Activated T-cell treated with anti-CD3 and anti-CD28 coated beads, Interleukin-2, amount 50 U/mL, for 1 hour (primary cell): Measurements from ENCODE around the gene VRK1.

Experiments
- DNase-seq: peaks from one replicate; pipeline ENCODE4 v3.0.0-alpha.2; 2020

The VRK1 gene

DNA sequence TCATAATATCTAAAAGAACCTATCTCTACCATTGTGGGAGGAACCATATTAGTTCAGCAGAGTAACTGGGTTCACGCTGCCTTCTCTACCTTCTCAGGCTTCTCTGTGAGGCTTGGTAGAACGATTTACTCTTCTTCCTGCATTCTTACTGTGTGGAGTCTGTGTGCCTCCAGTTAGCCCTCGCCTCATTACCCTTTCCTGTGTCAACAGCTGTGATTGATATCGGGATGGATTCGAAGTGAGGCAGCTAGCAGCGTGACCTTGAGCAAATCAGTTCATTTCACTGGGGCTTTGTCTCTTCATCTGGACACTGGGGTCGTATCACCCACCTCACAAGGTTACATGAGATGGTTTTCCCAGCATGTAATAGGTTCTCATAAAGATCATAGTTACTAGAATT, 4.6 kb upstream of the VRK1 start:
- DNase-seq = no peak

DNA sequence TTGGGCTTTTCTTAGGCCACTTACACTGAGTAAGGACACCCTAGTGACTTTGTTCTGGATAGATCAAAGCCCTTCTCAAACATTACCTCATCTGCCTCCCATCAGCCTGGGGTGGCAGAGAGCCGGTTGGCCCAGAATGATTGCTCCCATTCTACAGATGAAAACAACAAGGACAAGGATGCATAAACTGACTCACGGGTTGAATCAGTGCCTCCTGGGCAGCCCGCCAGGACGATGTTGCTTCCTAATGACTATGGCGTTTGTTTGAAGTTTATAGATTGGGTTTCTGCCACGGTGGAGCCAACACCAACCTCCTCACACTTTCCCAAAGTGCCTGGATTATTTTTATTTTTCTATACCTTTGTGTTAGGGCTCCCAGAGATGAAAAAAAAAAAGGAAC, 3.6 kb upstream of the VRK1 start:
- DNase-seq = no peak

DNA sequence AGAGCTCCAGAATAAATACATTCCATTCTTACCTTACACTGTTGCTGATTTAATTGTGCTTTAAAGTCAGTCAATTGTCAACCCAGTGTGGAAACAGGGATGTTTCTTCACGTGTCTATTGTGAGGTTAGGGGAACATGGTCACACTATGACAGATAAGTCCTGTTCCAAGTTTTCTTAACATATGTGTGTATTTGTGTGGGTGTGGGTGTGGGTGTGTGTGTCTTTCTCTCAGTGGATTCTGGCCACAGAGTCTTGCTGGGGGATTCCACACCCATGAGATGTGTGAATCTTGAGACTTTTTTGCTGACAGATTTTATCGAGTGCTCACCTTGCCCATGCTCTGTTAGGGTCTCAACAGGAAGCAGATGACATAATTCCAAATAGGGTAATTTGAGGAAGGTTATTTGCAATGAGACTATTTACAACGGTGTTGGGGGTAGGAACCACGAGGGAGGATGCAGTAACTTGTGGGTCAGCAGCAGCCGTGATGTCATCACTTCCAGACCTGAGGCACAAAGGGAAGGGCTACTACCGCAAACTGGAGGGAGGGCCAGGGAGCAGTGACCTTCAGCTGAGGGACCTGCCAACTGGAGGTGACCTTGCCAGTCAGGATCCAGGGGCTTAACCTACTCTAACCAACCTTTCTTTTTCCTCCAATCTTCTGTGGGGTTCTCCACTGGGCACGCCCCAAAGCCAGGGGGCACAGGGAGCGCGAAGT, 1.9 kb upstream of the VRK1 start:
- no peak for DNase-seq

DNA sequence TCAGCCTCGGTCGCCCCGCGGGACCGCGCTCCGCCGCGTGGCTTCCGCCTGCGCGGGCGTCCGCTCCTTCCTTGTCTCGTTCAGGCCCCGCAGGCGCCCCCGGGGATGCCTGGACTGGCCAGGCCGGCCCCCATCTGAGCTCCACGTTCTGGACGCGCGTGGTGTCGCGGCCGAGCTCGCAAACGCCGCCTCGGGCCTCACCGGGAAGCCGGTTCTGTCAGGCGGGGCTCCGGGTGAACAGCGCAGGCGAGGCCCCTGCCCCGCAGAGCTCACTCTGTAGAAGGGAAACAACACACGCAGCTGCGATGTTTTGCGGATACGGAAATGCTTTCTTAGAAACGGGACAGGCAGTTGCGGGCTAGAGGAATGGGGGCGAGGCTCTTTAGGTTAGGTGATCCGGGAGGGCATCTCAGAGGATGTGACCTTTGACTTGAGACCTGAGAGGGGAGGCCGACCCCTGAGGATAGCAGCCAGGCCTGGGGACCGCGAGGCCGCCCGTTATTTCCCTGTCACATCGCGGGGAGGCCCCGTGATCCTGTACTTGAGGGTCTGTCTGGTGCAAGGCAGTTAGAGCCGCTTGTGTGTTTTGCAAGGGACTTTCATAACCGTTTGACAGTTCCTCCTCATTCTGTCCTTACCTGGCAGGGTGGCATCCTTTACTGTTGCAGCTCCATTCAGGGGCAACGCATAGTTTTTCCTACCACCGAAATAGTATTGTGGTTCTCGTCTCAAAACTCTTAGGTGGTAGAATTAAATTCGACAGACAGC, 584 bp downstream of the VRK1 start:
- no peak for DNase-seq

DNA sequence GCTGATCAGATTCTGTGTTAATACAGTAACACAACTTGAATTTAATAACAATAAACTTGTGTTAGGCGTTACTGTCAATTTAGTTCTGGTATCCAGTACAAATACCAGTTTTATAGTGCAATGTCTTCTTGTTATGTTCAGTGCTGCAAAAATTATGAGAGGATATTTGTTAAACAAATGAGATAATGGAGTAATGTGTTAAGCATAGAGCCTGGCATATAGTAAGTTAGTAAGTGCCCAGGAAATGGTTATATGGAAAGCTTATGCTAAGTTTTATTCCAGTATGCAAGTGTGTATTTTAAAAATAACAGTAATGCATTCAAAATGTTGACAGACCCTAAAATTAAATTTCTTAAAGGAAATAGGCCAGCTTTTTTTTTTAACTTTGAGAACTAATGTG, 1.8 kb downstream of the VRK1 start:
- no peak for DNase-seq

DNA sequence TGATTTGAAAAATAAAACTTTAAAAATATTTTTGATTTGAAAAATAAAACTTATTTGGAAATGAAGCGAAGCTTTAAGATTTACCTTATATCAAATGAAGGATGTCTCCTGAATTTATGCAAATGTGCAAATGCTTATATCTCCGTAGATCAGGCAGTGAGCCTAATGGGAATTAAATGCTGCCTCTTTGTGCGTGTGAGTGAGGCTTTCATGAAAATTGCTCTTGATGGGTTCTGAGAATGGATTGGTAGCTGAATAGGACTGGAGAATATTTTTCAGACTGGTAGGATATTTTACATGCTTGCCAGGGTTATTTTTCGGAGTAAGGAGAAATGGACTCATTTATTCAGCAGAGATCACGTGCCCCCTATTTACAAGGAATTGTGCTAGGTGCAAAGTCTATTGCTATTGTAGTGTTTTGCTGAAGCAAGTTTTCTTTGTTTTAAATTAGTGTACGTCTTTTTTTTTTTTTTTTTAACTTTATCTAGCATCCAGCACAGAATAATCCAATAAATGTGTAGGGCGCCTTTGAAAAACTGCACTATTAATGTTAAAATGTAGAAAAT, 2.4 kb downstream of the VRK1 start:
- DNase-seq = no peak

DNA sequence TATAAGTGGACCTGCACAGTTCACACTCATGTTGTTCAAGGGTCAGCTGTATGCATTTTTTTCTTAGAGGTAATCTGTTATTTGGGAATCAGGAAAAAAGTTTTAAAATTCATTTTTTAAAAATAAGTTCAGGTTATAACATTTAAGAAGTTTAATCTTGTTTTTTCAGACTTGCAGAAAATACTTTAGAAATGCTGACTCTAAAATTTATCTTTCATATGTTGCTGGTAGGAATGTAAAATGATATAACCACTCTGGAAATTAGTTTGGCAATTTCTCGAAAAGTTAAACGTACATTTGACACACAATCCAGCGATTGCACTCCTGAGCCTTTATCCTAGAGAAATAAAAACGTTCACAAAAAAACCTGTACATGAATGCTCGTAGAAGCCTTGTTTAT, 4.7 kb downstream of the VRK1 start:
- no peak for DNase-seq

DNA sequence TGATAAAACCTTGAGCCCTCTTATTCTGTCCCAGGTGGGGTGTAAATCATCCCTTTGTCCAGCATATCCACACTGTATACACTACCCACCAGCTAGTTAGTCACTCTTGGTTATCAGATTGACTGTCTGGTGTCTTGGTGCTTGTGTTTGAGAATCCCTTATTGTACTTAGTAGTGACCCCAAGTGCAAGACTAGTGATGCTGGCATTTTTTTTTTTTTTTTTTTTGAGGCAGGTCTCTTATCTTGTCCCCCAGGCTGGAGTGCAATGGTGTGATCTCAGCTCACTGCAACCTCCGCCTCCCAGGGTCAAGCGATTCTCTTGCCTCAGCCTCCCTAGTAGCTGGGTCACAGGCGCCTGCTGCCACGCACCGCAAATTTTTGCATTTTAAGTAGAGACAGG, 5.8 kb downstream of the VRK1 start:
- no peak for DNase-seq

DNA sequence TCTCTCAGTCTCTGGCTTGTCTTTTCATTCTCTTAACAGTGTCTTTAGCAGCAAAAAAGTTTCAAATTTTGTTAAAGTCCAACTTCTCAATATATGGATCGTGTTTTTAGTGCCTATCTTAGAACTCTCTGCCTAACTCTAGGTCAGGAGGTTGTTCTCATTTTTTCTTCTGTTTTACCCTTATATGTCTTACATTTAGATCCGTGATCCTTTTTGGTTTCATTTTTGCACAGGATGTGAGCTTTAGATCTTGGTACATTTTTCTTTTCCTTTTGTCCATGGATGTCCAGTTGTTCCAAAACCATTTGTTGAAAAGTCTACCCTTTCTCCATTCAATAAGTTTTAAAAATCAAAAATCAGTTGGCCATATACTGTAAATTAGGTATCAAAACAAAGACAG, 6.8 kb downstream of the VRK1 start:
- DNase-seq = no peak

DNA sequence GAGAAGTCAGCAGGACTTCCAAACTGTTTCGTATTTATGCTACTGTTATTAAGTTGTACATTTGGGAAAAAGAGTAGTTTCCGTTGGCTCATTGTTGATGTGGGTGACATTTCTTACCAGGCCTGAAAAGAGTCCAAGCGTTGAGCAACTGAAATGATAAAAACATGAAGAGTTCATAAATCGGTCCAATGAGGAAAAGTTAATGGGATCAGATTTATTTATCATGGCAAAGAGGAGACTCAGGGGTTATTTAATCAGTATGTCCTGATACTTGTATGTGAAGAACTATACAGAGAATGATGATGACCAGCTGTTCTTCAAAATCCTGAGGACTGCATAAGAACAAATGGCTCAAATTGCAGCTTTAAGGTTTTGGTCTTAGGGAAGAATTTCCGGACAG, 7.7 kb downstream of the VRK1 start:
- DNase-seq = no peak

DNA sequence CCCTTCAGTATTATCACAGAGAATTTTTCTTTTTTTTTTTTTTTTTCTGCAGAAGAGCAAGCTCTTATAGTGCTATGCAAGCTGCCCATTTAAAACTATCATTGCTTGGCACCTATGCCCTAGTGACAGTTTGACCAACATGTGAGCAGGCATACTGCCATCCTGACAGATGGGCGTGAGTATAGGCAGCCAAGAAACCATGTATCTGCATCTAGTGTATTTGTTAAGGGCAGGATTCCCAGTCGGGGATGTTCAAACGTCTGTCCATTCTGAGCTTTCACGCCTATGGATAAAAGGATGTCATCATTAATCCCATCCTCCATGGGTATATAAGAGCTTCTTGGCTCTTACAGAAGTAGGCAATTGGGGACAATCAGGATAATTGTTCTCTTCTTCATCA, 8.8 kb downstream of the VRK1 start:
- no peak for DNase-seq

DNA sequence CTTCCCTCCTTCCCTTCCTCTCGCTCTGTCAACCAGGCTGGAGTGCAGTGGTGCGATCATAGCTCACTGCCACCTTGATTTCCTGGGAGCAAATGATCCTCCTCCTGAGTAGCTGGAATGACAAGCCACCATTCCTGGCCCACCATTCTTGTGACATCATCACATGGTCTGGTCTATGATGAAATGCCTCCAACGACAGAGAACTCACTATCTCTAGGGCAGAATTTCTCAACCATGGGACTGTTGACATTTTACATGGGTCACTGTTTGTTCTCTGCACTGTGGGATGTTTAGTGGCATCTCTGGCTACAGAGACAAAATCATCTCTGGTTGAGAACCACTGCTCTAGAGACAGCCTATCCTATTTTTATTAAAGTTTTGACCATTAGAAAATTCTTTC, 9.7 kb downstream of the VRK1 start:
- no peak for DNase-seq

DNA sequence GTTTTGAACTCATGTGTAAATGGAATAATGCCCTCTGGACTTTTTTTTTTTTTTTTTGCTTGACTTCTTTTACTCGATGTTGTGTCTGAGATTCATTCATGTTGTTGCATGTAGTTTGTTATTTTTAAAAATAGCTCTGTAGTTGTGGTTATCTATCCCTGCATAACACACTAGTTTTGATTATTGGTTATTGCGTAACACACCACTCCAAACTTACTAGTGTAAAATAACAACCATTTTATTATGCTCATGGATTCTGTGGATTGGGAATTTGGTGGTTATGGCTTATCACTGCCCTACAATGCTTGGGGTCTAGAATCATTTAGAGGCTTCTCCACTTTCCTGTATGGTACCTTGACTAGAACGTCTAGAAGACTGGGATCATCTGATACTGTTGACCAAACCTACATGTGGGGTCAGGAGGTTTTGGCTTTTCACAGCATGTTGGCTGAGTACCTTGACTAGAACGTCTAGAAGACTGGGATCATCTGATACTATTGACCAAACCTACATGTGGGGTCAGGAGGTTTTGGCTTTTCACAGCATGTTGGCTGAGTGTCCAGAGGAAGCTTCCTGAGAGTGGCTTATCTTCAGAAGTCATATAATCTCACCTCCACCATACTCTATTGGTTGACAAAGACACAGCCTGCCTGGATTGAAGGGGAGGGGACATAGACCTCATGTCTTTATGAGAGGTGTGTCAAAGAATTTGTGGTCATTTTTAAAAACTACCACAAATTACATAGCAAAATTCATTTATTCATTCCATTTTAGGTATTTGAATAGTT, 11.6 kb downstream of the VRK1 start:
- DNase-seq = no peak

DNA sequence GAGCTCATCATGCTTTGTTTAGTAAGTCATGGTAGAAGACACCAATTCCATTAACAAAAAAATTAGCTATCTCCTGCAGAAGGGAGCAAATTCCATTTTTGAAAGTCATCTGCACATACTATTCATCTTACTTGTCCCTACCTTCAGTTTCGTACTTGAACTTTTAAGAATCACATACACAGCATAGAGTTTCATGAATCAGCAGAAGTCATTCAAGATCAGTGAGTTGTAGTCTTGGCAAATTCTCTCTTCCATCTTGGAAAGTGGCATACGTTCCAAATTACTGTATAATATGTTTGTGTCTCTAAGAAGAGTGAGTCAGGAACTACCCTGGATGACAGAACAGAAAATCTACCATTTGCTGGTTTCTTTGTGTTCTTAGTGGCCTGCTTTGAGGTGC, 14.1 kb downstream of the VRK1 start:
- DNase-seq = no peak

DNA sequence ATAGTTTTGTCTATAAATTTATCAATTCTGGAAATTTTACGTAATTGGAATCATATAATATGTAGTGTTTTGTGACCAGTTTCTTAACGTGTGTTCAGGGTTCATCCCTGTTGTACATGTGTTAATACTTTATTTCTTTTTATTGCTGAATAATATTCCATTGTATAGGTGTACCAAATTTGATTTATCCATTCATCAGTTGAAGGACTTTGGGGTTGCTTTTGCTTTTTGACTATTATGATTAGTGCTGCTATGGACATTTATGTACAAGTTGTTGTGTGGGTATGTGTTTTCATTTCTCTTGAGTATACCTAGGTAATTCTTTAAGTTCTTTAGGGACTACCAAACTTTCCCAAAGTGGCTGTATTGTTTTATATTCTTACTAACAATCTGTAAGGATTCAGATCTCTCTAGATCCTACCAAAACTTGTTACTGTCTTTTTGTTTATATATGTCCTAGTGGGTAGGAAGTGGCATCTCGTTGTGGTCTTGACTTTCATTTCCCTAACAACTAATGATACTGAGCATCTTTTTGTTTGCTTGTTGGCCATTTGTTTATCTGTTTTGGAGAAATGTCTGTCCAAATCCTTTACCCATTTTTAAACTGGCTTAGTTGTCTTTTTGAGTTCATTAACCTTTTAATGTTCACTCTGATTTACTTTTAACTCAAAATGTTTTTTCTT, 14.9 kb downstream of the VRK1 start:
- DNase-seq = no peak

DNA sequence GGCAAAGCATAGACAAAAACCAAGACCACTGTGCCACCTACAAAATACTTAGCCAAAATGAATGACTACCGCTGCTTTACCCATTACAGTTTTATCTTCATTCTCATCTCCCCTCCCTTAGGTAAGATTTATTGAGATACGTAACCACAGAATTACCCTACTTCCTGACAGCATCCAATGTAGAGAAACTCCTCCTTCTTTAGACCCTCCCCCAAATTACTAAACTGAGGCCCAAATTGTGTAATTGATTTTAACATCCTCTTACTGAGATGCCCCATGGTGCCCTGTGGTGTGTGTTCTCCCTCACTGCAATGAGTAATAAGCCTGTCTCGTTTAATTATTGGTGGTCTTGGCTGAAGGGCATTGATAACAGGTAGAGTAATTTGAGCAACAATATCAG, 19.1 kb downstream of the VRK1 start:
- DNase-seq = no peak

DNA sequence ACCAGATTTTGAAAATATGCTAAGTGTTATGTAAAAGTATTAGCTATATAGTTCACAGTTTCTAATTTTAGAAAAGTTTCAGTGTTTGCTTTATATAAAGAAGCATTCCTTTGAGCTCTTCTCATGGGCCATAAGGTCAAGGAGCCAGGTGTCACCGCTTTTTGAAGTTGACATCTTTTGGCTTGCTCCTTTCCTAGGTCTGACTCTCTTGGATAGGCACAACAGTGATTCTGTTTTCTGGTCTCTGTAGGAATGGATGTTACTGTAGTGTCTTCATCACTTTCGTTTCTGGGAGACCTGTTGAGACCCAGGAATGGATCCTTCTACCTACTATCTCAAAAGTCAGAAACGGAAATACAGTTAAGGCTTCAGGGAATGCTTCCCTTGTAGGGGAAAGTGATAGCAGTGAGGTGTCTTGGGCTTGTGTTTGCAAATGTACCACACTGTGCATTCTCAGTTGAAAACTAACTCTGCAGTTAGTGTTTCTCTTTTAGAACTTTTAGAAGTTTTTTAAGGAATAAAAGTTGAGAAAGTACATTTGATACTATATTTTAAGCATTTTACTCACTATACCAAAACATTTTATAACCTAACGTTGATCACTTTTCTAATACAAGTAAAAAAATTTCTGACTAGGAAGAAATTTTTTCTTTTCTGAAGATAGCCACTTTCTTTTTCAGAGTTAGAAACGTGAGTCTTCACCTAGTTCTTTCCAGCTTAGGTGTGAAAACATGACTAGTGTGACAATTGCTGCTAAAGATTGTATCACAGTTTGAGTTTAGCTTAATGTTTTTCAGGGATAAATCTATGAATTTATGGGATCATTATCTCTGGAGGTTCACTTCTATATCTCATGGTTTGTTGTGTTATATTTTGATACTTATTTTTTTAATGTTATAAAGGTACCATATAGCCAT, 20.8 kb downstream of the VRK1 start:
- no peak for DNase-seq

DNA sequence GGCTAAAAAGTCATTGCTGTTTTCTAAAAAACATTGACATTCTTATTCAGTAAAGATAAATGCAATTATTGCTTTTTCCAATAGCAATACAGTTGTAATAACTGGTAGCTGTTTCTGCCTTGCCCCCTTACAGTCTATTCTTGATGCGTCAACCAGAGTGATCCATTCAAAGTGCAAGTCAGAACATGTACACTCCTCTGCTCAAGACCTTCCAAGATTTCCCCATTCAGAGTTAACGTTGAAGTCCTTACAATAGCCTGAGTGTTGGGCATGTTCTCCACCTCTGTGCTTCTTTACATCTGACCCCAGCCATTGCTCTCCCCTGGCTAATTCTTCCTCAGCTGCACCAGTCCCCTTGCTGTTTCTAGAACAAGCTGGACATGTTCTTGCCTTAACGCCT, 24.3 kb downstream of the VRK1 start:
- no peak for DNase-seq

DNA sequence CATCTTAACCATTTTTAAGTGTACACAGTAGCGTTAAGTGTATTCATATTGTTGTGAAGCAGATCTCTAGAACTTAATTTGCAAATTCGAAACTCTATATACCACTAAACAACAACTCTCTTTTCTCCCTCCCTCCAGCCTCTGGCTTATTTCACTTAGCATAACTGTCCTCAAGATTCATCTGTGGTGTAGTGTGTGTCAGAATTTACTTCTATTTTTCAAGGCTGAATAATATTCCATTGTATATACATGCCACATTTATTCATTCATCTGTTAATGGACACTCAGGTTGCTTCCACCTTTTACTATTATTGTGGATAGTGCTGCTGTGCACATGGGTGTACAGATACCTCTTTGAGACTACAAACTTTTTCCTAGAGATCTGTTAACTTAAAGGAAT, 26.5 kb downstream of the VRK1 start:
- DNase-seq = no peak

DNA sequence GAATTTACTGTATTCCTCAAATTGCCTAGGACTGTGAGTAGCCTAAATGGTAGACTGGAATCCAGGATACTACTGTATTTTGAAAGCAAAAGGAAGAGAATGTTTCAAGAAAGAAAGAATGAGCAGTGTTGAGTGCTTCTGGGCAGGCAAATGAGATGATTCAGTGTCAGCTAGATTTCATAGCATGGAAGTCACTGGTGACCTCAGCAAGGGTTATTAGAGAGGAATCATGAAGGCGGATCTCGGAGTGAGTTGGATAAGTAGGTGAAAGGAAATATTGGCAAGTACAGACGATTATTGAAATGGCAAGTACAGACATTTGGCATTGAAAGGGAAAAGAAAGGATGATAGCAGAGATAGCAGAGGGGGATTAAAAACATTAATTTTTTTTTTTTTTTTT, 27.1 kb downstream of the VRK1 start:
- no peak for DNase-seq

DNA sequence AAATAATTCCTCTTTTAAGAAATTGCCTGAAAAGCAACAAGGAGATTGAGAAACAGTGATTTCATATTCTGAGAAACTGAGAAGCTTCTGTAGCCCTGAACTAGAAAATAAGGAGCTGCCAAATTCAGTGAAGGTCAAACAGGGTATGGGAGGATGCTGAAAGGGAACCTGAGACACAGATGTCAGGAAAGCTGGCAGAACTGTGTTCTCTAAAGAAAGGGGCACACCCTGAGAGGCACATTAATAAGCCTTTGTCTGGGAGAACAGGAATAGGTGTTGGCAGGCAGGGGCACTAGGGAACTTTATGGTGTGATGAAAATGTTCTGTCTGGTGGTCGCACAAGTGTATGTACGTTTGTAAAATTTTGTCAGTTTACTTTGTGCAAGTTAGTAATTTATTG, 29.6 kb downstream of the VRK1 start:
- DNase-seq = no peak

DNA sequence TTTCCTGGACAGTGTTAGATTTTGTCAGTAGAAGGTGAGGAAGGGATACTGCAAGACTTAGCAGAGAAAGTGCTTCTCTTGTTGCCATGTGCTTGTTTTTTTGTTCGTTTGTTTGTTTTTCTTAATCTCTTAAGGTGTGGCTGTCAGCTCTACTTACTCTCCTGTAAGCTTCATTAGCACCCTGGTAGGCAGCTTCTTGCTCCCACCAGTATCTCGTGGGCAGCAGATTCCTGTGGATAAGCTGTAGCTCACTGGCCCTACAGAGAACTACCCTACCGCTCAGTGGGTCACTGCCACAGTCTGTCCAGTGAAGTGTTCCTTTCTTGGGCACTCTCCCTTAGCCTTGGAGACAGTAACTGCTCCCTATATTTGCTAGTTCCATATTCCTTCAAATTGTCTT, 30.1 kb downstream of the VRK1 start:
- no peak for DNase-seq
